ENCODE data around the gene SEMA3A.

DNA sequence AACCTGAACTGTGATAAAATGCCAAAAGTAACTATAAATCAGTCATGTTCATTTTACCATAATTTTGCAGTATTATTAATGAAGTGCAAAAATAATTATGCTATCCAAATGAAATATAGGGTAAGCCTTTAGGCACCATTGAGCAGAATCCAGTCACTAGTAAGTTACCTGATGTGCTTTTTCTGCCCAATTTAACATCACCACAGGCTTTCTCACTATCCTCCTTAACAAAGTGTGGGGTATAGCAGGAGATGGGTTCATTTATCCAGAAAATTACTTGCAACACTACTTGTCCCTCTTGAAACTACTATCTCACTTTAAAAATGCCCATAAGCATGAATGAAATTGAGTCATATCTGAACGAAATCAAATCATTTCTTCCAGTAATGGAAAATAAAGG lies 211.0 kb downstream of the SEMA3A start:
- TF ChIP-seq, protein P1, sequence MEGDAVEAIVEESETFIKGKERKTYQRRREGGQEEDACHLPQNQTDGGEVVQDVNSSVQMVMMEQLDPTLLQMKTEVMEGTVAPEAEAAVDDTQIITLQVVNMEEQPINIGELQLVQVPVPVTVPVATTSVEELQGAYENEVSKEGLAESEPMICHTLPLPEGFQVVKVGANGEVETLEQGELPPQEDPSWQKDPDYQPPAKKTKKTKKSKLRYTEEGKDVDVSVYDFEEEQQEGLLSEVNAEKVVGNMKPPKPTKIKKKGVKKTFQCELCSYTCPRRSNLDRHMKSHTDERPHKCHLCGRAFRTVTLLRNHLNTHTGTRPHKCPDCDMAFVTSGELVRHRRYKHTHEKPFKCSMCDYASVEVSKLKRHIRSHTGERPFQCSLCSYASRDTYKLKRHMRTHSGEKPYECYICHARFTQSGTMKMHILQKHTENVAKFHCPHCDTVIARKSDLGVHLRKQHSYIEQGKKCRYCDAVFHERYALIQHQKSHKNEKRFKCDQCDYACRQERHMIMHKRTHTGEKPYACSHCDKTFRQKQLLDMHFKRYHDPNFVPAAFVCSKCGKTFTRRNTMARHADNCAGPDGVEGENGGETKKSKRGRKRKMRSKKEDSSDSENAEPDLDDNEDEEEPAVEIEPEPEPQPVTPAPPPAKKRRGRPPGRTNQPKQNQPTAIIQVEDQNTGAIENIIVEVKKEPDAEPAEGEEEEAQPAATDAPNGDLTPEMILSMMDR (IDR thresholded peaks at IDR 0.05): no peak
- TF ChIP-seq POLR2A (IDR thresholded peaks at IDR 0.05): no peak

Data from esophagus squamous epithelium (tissue), 4 donors.